ENCODE measurements around the gene TDP2. TPM values are rescaled to one million over a fixed set of nuclear protein-coding genes. Genes with fewer than 3 reads are reported as not detected.
"Not testable (repeated sequence)": the region's sequence is repeated elsewhere in the genome, so short reads cannot be mapped to it uniquely, and the experiment has no call there.

Gene TDP2
- total RNA-seq, 1 donor from 2014 or later, result 47.0 TPM

GRCh38 chr6:24683297-24684296 lies 16.9 kb upstream of the TDP2 start:
- intact Hi-C loops (cut with micrococcal nuclease), result no loop called here

GRCh38 chr6:24680582-24680981 lies 13.9 kb upstream of the TDP2 start:
- intact Hi-C loops (cut with micrococcal nuclease), result no loop called here

DNA sequence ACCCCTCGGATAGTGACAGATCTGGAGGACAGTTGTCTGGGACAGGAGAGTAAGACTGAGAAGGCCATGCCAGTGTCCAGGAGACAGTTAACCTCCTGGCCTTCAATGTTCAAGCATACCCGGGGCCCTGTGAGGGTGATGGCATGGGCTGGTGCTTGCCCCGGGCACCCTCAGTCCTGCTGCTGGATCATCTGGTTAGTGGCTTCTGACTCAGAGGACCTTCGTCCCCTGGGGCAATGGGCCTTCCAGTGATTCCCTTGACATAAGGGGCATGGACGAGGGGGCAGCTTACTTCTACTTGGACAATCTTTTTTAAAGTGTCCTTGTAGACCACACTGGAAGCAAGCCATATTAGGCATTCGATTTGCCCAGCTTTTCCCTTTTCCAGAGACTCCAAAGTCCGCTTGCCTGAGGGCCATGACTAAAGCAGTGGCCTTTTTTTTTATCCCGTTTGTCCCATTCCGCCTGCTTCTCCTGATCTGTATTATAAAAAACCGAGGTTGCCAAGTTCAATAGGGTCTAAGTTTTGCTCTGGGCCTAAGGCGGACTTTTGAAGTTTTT lies 12.2 kb upstream of the TDP2 start:
- intact Hi-C loops (cut with micrococcal nuclease), result not testable (repeated sequence)

DNA sequence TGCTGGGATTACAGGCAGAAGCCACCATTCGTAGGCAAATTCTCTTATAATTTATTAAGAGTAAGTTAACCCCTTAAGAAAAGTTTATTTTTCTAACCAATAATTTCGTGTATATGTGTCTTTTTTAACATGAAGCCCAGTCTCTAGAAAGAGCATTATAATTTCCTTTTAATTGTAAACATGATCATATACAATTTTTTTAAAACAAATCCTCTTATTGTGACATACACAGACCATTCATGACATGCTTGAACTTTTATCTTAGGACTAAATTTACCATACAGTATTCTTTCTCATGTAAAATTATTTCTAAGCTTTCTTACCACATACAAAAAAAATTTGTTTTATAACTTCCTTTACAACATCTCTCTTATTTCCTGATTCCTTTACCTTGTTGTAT lies 6.9 kb upstream of the TDP2 start:
- intact Hi-C loops (cut with micrococcal nuclease), result no loop called here

GRCh38 chr6:24672620-24673182 lies 6.0 kb upstream of the TDP2 start:
- intact Hi-C loops (cut with micrococcal nuclease), result no loop called here

DNA sequence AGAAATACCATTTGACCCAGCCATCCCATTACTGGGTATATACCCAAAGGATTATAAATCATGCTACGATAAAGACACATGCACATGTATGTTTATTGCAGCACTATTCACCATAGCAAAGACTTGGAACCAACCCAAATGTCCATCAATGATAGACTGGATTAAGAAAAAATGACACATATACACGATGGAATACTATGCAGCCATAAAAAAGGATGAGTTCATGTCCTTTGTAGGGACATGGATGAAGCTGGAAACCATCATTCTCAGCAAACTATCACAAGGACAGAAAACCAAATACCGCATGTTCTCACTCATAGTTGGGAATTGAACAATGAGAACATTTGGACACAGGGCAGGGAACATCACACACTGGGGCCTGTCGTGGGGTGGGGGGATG lies 4.4 kb upstream of the TDP2 start:
- intact Hi-C loops (cut with micrococcal nuclease), result not testable (repeated sequence)

DNA sequence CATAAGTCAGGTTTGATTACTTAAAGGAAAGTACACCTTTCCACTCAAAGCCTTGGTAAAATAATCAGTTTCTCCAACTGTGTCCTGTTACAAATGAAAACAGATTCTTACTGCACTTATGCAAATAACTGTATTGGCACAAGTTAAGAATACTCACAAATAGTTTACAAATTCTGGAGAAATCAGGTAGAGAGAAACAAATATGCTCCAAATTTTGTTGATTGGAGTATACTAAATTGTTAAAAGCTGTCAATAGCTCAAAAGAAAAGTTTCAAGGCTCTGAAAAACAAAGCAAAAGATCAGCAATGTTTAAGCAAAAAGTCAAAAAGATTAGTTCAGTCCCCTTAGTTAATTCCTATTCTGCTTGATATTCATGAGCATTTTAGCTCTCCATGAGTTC lies 3.8 kb upstream of the TDP2 start:
- intact Hi-C loops (cut with micrococcal nuclease), result not testable (repeated sequence)

GRCh38 chr6:24668997-24669361 lies 2.3 kb upstream of the TDP2 start:
- intact Hi-C loops (cut with micrococcal nuclease), result loop anchor here (5.0 kb wide), 3 partner anchors 172 to 383 kb away; partner anchors contain the start of gene MRS2

- intact Hi-C loops (cut with micrococcal nuclease), result loop anchor here (5.0 kb wide), 3 partner anchors 171 to 384 kb away; partner anchors contain the start of gene MRS2
Observed at GRCh38 chr6:24668066-24668996, 1.6 kb upstream of the TDP2 start.

GRCh38 chr6:24667378-24667803 lies 692 bp upstream of the TDP2 start:
- intact Hi-C loops (cut with micrococcal nuclease), result loop anchor here (2.0 to 5.0 kb wide), 4 partner anchors 170 to 471 kb away; partner anchors contain the start of gene MRS2

- intact Hi-C loops (cut with micrococcal nuclease), result loop anchor here (1.0 to 5.0 kb wide), 10 partner anchors 20 to 473 kb away; partner anchors contain the start of genes KIAA0319 and MRS2
Observed at GRCh38 chr6:24666097-24666640, 530 bp downstream of the TDP2 start.

DNA sequence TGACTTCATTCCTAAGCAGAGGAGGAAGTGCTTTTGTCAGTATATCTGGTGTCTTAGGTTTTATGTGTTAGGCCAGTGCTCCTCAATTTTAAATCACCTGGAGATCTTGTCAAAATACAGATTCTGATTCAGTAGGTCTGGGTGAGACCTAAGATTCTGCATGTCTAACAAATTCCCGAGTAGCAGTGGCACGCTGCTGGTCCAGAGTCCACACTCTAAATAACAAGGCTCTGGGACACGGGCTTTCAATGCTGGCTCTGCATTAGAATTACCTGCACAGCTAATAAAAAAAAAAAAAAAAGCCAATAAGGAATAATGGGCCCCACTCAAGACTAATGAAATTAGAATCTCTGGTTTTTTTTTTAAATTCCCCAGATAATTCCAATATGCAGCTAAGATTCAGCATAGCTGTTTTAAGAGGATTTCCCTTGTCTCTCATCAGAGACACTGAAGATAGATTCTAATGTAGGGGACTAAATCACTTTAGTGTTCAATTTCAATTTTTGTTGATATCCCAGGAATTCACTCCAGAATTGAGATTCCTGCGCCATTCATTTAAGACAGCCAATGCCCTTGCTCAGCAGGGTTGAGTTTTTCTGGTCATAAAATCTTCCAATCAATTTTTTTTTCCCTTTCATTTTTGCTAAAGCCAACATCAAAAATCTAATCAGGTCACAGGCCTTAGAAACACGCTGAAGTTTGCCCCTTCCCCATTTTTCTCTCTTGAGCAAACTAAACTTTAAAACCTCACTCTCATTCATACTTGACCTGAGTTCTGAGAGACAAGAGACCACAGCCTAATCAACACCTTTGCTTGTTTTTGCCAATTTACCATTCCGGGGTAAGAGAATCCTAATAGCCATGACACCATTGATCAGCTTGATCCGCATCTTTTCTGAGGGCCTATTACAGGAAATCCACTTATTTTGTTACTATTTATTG lies 2.4 kb downstream of the TDP2 start:
- intact Hi-C loops (cut with micrococcal nuclease), result no loop called here

GRCh38 chr6:24663189-24663588 lies 3.5 kb downstream of the TDP2 start:
- intact Hi-C loops (cut with micrococcal nuclease), result no loop called here

DNA sequence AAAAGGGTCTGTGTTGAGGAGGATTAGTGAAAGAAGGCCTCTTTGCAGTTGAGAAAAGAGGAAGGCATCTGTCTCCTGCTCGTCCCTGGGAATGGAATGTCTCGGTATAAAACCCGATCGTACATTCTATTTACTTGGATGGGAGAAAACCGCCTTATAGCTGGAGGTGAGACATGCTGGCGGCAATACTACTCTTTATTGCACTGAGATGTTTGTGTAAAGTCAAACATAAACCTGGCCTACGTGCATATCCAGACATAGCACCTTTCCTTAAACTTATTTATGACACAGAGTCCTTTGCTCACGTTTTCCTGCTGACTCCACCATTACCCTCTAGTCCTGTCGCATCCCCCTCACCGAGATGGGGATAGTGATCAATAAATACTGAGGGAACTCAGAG lies 4.5 kb downstream of the TDP2 start:
- intact Hi-C loops (cut with micrococcal nuclease), result no loop called here

DNA sequence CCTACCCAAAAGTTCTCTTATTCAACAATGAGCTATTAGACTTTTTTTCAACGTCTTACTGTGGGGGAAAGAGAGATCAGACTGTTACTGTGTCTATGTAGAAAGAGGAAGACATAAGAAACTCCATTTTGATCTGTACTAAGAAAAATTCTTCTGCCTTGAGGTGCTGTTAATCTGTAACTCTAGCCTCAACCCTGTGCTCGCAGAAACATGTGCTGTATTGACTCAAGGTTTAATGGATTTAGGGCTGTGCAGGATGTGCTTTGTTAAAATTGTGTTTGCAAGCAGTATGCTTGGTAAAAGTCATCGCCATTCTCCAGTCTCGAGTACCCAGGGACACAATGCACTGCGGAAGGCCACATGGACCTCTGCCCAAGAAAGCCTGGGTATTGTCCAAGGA lies 4.9 kb downstream of the TDP2 start:
- intact Hi-C loops (cut with micrococcal nuclease), result not testable (repeated sequence)

DNA sequence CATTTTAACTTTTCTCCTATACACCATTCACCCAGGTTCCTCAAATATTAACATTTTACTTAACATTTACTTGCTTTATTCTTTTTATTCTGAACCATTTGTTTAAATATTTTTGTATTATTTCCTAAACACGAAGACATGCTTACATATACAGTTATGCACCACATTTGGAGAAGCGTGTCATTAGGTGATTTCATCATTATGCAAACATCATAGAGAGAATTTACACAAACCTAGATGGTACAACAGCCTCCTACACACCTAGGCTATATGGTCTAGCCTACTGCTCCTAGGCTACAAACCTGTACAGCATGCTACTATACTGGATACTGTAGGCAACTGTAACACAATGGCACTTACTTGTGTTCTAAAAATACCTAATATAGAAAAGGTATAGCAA lies 6.6 kb downstream of the TDP2 start:
- intact Hi-C loops (cut with micrococcal nuclease), result no loop called here

DNA sequence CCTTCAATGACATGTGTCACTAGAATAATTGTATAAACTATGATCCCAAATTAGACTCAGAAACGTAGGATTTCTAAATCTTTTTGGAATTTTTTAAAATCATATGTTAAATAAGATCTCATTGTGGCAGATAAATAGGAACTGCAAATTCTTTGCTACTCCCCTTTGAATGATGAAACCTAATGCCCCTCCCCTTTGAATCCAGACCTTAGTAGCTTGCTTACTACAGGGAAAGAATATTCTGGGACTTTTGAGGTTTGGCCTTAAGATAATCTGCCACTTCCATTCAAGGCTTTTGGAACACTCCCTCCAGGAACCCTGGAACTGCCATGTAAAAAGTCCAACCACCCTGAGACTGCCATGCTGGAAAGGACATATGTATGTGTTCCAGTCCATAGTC lies 7.1 kb downstream of the TDP2 start:
- intact Hi-C loops (cut with micrococcal nuclease), result no loop called here

- intact Hi-C loops (cut with micrococcal nuclease), result no loop called here
Observed at GRCh38 chr6:24658573-24659560, 7.8 kb downstream of the TDP2 start.
